ENCODE measurements around the gene TNRC18.
"Not testable (repeated sequence)": the region's sequence is repeated elsewhere in the genome, so short reads cannot be mapped to it uniquely, and the experiment has no call there.

Gene TNRC18

GRCh38 chr7:5265320-5266190 lies 158.1 kb downstream of the TNRC18 start:
- DNase-seq, result no peak

- not testable (repeated sequence) for DNase-seq
These were observed 160.6 kb downstream of the TNRC18 start for GRCh38 chr7:5263066-5263465.

- not testable (repeated sequence) for DNase-seq
These were observed 163.0 kb downstream of the TNRC18 start for GRCh38 chr7:5260530-5261068.

Data from CD4-positive, alpha-beta T cell treated with Interleukin-10 for 1 hour (primary cell).